Astrocyte of the cerebellum (primary cell): ENCODE data around the gene TRAF5.
A peak's percentile ranks its signal among the peaks of the same experiment; 100 is the strongest.
"Not testable (repeated sequence)": the region's sequence is repeated elsewhere in the genome, so short reads cannot be mapped to it uniquely, and the experiment has no call there.

Experiments
- DNase-seq: peaks from one replicate; pipeline ENCODE4 v3.0.0-alpha.2; 2011; ENCODE audit warnings: low read depth
- H3K4me3 ChIP-seq: 2 replicates; pipeline ENCODE4 v1.5.1; 2011; ENCODE audit warnings: mild to moderate bottlenecking, low read depth, low read length, moderate library complexity
- in situ Hi-C: cut with HindIII; loops from 2 replicates; pipeline ENCODE4 v1.10.0; 2017; ENCODE audit warnings: low sequenced_read_pairs
- TF ChIP-seq, protein P1 (sequence below): IDR thresholded peaks from 2 replicates; pipeline ENCODE4 v1.5.1; 2012; ENCODE audit warnings: low read length, low read depth, moderate library complexity, mild to moderate bottlenecking; ENCODE audit errors: missing control alignments

The TRAF5 gene

DNA sequence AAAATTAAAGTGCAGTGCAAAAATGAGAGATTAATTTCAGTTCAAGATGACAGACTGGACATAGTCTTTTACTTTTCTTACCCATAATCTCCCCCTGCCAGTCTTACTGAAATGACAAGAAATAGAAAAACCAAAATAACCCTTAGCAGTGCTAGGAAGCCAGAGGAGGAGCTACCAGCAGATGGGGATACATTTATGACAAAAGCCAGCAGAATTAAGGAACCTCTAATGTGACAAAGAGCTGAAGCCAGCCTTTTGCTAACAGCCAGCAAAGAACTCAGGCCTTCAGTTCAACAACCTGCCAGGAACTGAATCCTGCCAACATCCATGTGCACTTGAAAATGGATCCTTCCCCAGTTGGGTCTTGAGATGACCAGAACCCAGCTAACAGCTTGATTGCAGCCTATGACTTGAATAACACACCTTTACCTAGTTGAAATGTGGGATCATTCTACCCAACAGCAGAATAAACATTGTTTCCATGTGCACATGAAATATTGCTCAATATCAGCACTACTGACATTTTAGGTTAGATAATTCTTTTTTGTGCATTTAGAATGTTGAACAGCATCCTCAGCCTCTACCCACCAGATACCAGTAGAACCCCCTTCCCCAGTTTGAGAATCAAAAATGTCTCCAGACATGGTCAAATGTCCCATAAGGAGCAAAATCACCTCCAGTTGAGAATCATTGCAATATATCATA, 7.9 kb upstream of the TRAF5 start:
- in situ Hi-C loops, result no loop called here
- DNase-seq, result no peak
- TF ChIP-seq, protein P1, sequence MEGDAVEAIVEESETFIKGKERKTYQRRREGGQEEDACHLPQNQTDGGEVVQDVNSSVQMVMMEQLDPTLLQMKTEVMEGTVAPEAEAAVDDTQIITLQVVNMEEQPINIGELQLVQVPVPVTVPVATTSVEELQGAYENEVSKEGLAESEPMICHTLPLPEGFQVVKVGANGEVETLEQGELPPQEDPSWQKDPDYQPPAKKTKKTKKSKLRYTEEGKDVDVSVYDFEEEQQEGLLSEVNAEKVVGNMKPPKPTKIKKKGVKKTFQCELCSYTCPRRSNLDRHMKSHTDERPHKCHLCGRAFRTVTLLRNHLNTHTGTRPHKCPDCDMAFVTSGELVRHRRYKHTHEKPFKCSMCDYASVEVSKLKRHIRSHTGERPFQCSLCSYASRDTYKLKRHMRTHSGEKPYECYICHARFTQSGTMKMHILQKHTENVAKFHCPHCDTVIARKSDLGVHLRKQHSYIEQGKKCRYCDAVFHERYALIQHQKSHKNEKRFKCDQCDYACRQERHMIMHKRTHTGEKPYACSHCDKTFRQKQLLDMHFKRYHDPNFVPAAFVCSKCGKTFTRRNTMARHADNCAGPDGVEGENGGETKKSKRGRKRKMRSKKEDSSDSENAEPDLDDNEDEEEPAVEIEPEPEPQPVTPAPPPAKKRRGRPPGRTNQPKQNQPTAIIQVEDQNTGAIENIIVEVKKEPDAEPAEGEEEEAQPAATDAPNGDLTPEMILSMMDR, result no peak
- no peak overlapping the region for H3K4me3 ChIP-seq

DNA sequence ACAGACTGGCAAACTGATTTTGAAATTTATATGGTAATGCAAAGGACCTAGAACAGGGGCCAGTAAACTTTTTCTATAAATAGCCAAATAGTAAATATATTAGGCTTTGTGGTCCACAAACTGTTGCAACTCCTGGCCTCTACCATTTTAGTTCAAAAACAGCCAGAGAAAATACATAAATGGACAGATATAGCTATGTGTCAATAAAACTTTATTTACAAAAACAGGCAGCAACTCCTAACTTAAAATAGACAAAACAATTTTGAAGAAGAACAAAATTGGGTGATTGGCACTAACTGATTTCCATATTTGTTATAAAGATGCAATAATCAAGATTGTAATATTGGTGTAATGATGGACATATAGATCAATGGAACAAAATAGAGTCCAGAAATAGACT, 6.7 kb upstream of the TRAF5 start:
- TF ChIP-seq, protein P1, result no peak
- in situ Hi-C loops, result no loop called here
- DNase-seq, result no peak
- H3K4me3 ChIP-seq, result no peak overlapping the region

DNA sequence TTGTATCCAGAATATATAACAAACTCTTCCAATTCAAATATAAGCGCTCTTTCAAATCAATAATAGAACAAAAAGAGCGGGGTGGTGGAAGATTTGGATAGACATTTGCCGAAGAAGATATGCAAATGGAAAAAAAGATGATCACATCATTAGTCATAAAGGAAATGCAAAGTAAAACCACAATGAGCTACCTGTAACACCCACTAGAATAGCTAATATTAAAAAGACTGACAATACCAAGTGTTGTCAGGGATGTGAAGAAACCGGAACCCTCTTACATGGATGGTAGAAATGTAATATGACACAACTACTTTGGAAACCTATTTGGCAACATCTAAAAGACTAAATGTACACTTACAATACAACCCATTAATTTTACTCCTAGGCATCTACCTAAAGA, 5.7 kb upstream of the TRAF5 start:
- in situ Hi-C loops, result no loop called here
- TF ChIP-seq, protein P1, result no peak
- DNase-seq, result no peak
- no peak overlapping the region for H3K4me3 ChIP-seq

DNA sequence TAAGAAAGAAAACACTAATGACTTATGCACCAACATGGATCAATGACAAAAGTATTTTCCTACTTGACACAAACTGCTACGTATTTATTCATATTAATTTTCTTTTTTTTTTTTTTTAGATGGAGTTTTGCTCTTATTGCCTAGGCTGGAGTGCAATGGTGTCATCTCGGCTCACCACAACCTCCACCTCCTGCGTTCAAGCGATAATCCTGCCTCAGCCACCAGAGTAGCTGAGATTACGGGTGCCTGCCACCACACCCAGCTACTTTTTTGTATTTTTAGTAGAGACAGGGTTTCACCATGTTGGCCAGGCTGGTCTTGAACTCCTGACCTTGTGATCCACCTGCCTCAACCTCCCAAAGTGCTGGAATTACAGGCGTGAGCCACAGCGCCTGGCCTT, 5.0 kb upstream of the TRAF5 start:
- H3K4me3 ChIP-seq, in situ Hi-C loops, DNase-seq: not testable (repeated sequence)

DNA sequence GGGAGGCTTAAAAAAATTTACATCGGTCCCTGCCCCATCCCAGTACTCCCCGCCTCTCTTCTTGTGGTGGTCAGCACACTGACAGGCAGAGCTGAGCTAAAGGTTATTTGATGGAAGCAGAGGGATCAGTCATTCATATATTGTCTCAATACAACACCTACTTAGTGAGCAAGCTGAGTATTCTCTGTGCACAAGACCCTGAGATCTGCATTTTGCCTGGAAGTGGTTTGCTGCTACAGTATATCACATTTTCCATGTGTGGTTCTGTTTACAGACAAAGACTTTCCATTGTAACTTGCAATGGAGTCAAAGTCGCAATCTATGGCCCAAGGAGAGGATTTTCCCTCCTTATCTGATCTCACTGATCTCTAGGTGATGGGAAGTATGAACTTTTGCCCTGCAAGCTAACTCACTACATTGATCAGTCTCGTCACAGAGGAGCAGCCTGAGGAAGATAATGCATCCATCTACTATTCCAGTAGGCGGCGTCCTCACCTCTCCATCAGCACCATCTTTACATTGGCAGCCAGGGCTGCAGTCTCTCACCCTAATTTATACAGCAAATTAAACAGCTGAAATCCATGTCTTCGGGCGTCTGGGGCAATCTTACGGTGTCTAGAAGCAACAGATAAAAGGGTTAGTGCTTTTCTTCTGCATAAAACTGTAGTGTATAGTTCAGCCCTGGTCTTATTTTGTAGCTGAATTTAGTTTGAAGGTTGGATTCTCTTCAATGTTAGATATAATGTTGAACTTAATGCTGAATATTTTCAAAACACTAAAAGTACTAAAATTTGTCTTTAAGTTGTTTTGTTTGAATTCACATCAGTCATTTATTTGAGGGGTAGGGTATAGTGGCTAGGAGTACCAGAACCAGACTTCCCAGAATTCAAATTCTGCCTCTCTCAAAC, 3.2 kb upstream of the TRAF5 start:
- in situ Hi-C loops, result no loop called here
- peak; percentile 37 for DNase-seq
- H3K4me3 ChIP-seq, result no peak overlapping the region
- TF ChIP-seq, protein P1, result peak; percentile 95

DNA sequence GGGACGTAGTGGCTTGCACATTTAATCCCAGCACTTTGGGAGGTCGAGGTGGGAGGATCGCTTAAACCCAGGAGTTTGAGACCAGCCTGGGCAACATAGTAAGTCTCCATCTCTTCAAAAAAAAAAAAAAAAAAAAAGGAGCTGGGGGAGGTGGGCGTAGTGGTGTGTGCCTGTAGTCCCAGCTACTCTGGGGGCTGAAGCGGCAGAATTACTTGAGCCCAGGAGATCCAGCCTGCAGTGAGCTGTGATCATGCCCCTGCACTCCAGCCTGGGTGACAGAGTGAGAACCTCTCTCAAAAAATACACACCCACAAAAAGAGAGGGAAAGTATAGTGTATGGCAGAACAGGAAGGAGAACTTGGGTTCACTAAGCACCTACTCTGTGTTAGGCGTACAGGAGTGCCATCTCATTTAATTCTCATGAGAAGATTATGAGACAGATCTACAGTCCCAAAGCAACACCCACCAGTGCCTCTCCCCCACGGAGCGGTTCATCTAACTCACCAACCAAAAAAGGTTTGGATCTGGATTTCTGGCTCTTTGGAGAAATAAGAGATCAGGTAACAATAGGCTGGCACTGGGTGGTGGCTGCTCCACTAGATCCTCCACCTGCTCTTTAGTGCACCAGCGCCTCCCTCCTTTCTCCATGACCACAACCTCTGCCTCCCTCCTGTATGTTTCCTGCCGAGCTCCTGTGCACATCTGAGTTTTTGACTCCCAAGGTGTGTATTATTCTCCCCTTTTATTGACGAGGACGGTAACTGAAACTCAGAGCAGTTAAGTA, 1.4 kb upstream of the TRAF5 start:
- in situ Hi-C loops, result loop anchor here (25.0 kb wide), 2 partner anchors 187 to 312 kb away; no protein-coding TSS in a partner anchor
- TF ChIP-seq, protein P1, result no peak
- no peak overlapping the region for H3K4me3 ChIP-seq
- no peak for DNase-seq
